ENCODE data around the gene AGL.

The AGL gene

DNA sequence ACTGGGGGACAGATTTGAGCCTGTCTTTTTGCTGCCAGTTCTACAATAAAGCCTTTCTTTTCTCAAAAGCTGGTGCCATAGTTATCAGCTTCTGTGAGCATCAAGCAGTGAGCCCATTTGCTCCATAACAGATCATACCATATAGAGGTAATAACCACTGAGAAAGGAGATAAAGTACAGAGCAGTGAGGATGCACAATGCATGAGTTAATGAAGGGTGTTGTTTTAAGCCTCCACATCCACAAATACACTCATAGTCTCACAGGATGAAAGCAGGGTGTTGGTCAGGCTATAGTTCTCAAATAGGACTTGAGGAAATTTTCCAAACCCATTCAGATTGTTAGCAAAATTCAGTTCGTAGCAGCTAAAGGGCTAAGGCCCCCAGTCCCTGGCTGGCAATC lies 94.0 kb downstream of the AGL start:
- H3K27ac ChIP-seq (ENCODE audit: low read depth, low read length) = no peak overlapping the region
- H3F3A ChIP-seq (ENCODE audit: control insufficient read depth, insufficient read depth) = no peaks in the 10 kb centered on the region
- no peaks in the 10 kb centered on the region for H3K9me3 ChIP-seq (ENCODE audit: control insufficient read depth, insufficient read depth, low read length)
- H3K4me2 ChIP-seq (ENCODE audit: low read length) = no peak overlapping the region
- TF ChIP-seq CTCF (IDR thresholded peaks at IDR 0.05; ENCODE audit: low read depth, low read length, poor library complexity, severe bottlenecking) (no peak), EZH2phosphoT487 (IDR thresholded peaks at IDR 0.05; ENCODE audit: borderline replicate concordance, low read length) (no peak)
- no peaks in the 10 kb centered on the region for H3K27me3 ChIP-seq (ENCODE audit: control insufficient read depth, low read length)
- H3K9me2 ChIP-seq (replicated peaks; ENCODE audit: control insufficient read depth, low read length) = no peaks in the 10 kb centered on the region
- H4K20me1 ChIP-seq (ENCODE audit: control insufficient read depth, insufficient read depth, low read depth, low read length) = no peaks in the 10 kb centered on the region
- H3K4me1 ChIP-seq (ENCODE audit: control insufficient read depth, low read length) = no peaks in the 10 kb centered on the region
- H3K36me3 ChIP-seq (ENCODE audit: control insufficient read depth, low read length) = no peaks in the 10 kb centered on the region
- H3K4me3 ChIP-seq (ENCODE audit: low read length) = no peak overlapping the region
- H3K79me2 ChIP-seq (ENCODE audit: control insufficient read depth, low read length) = no peaks in the 10 kb centered on the region

DNA sequence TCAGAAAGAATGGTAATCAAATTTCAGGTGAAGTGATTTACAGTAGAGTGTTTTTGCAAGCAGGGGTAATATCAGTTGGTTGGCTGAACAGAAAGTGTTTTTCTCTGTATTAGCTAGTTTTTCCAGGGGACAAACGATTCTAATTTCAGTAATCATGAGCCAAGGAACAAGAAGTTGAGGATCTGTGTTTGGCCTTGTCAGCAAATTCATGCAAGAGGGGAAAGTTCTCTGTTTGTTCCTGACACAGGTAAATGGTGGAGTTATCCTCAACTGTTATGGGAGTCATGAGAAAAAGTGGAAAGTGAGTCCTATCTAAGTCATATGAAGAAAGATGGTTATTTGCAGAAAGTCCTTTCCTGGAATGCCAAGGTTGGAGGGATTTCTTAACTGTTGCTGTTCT lies 95.0 kb downstream of the AGL start:
- no peaks in the 10 kb centered on the region for H3K79me2 ChIP-seq (ENCODE audit: control insufficient read depth, low read length)

GRCh38 chr1:99950486-99950885 lies 100.3 kb downstream of the AGL start:
- H3K4me2 ChIP-seq (ENCODE audit: low read length) = no peak overlapping the region
- no peaks in the 10 kb centered on the region for H3K27me3 ChIP-seq (ENCODE audit: control insufficient read depth, low read length)
- TF ChIP-seq CTCF (IDR thresholded peaks at IDR 0.05; ENCODE audit: low read depth, low read length, poor library complexity, severe bottlenecking) (no peak), EZH2phosphoT487 (IDR thresholded peaks at IDR 0.05; ENCODE audit: borderline replicate concordance, low read length) (no peak)
- no peaks in the 10 kb centered on the region for H3K36me3 ChIP-seq (ENCODE audit: control insufficient read depth, low read length)
- no peak overlapping the region for H3K4me3 ChIP-seq (ENCODE audit: low read length)
- H3K4me1 ChIP-seq (ENCODE audit: control insufficient read depth, low read length) = no peaks in the 10 kb centered on the region
- H3K9me3 ChIP-seq (ENCODE audit: control insufficient read depth, insufficient read depth, low read length) = no peaks in the 10 kb centered on the region
- H4K20me1 ChIP-seq (ENCODE audit: control insufficient read depth, insufficient read depth, low read depth, low read length) = no peaks in the 10 kb centered on the region
- no peaks in the 10 kb centered on the region for H3K79me2 ChIP-seq (ENCODE audit: control insufficient read depth, low read length)
- no peaks in the 10 kb centered on the region for H3K9me2 ChIP-seq (replicated peaks; ENCODE audit: control insufficient read depth, low read length)
- no peak overlapping the region for H3K27ac ChIP-seq (ENCODE audit: low read depth, low read length)
- no peaks in the 10 kb centered on the region for H3F3A ChIP-seq (ENCODE audit: control insufficient read depth, insufficient read depth)

More for the DNA sequence above, 95.0 kb downstream of the AGL start:
- H3K9me2 ChIP-seq (replicated peaks; ENCODE audit: control insufficient read depth, low read length) = no peaks in the 10 kb centered on the region
- H3K9me3 ChIP-seq (ENCODE audit: control insufficient read depth, insufficient read depth, low read length) = no peaks in the 10 kb centered on the region
- H3F3A ChIP-seq (ENCODE audit: control insufficient read depth, insufficient read depth) = no peaks in the 10 kb centered on the region
- TF ChIP-seq EZH2phosphoT487 (IDR thresholded peaks at IDR 0.05; ENCODE audit: borderline replicate concordance, low read length) = no peak
- H3K36me3 ChIP-seq (ENCODE audit: control insufficient read depth, low read length) = no peaks in the 10 kb centered on the region
- H3K4me2 ChIP-seq (ENCODE audit: low read length) = no peak overlapping the region
- H3K27ac ChIP-seq (ENCODE audit: low read depth, low read length) = no peak overlapping the region
- no peaks in the 10 kb centered on the region for H3K4me1 ChIP-seq (ENCODE audit: control insufficient read depth, low read length)
- no peak overlapping the region for H3K4me3 ChIP-seq (ENCODE audit: low read length)
- H4K20me1 ChIP-seq (ENCODE audit: control insufficient read depth, insufficient read depth, low read depth, low read length) = no peaks in the 10 kb centered on the region
- H3K27me3 ChIP-seq (ENCODE audit: control insufficient read depth, low read length) = no peaks in the 10 kb centered on the region

DNA sequence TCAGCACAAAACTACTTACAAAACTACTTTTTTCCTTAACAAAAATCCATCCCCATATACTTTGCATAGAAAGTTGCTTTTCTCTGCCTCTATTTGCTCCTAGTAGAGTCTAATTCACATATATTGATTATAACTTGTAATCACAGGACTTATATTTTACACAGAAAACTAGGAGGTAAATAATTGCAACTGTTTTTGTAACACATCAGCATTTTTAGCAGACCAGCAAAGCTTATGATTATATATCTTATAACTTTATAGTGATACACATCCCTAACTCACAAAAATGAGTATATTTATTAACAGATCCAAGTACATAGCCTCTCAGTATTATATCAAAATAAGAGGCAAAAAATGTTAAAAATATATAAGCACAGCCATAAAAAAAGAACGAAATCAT lies 102.4 kb downstream of the AGL start:
- no peaks in the 10 kb centered on the region for H3K36me3 ChIP-seq (ENCODE audit: control insufficient read depth, low read length)
- H3F3A ChIP-seq (ENCODE audit: control insufficient read depth, insufficient read depth) = no peaks in the 10 kb centered on the region
- no peaks in the 10 kb centered on the region for H3K27me3 ChIP-seq (ENCODE audit: control insufficient read depth, low read length)
- no peaks in the 10 kb centered on the region for H4K20me1 ChIP-seq (ENCODE audit: control insufficient read depth, insufficient read depth, low read depth, low read length)
- H3K79me2 ChIP-seq (ENCODE audit: control insufficient read depth, low read length) = no peaks in the 10 kb centered on the region
- H3K9me3 ChIP-seq (ENCODE audit: control insufficient read depth, insufficient read depth, low read length) = no peaks in the 10 kb centered on the region
- no peak overlapping the region for H3K4me3 ChIP-seq (ENCODE audit: low read length)
- no peak overlapping the region for H3K4me2 ChIP-seq (ENCODE audit: low read length)
- TF ChIP-seq EZH2phosphoT487 (IDR thresholded peaks at IDR 0.05; ENCODE audit: borderline replicate concordance, low read length) = no peak
- TF ChIP-seq CTCF (IDR thresholded peaks at IDR 0.05; ENCODE audit: low read depth, low read length, poor library complexity, severe bottlenecking) = no peak
- no peaks in the 10 kb centered on the region for H3K9me2 ChIP-seq (replicated peaks; ENCODE audit: control insufficient read depth, low read length)
- no peak overlapping the region for H3K27ac ChIP-seq (ENCODE audit: low read depth, low read length)
- H3K4me1 ChIP-seq (ENCODE audit: control insufficient read depth, low read length) = no peaks in the 10 kb centered on the region
